Calu3 (cell line): ENCODE measurements around the gene EMD. TPM values are rescaled to one million over a fixed set of nuclear protein-coding genes. Genes with fewer than 3 reads are reported as not detected.

Experiments
- BruUV-seq: library from RNA; stranded (reverse); fragments of 400-500 nt; replicated peaks from 2 replicates; lab custom pipeline; 2021; lab: Mats Ljungman, UMichigan
- CTCF ChIA-PET: fragments of 300-600 bp; sonication (Branson Sonifier 250); formaldehyde crosslinking; loops from one replicate; lab custom pipeline; 2022; ENCODE audit warnings: antibody characterized with exemption; lab: Charles Lee
- DNase-seq: peaks from one replicate; pipeline ENCODE4 v3.0.0; 2022
- H3K27ac Mint-ChIP-seq: one replicate; pipeline ENCODE4 v1.8.0; 2022; ENCODE audit warnings: mixed read lengths; ENCODE audit not compliant: unreplicated experiment
- H3K27me3 Mint-ChIP-seq: one replicate; pipeline ENCODE4 v1.8.0; 2022; ENCODE audit warnings: mixed read lengths; ENCODE audit not compliant: unreplicated experiment
- H3K36me3 Mint-ChIP-seq: one replicate; pipeline ENCODE4 v1.8.0; 2022; ENCODE audit warnings: mild to moderate bottlenecking, moderate library complexity, mixed read lengths; ENCODE audit not compliant: insufficient read depth, unreplicated experiment
- H3K4me1 Mint-ChIP-seq: one replicate; pipeline ENCODE4 v1.8.0; 2022; ENCODE audit warnings: mild to moderate bottlenecking, low read depth, mixed read lengths; ENCODE audit not compliant: unreplicated experiment
- H3K4me3 Mint-ChIP-seq: one replicate; pipeline ENCODE4 v1.8.0; 2022; ENCODE audit warnings: mild to moderate bottlenecking, low read depth, moderate library complexity, mixed read lengths; ENCODE audit not compliant: unreplicated experiment
- H3K9me3 Mint-ChIP-seq: one replicate; pipeline ENCODE4 v1.8.0; 2022; ENCODE audit warnings: low read depth, mixed read lengths; ENCODE audit not compliant: unreplicated experiment
- CTCF ChIP-seq: fragments of 200-600 bp; IDR thresholded peaks from one replicate; pipeline ENCODE4 v1.8.0; 2022; ENCODE audit warnings: antibody characterized with exemption; ENCODE audit not compliant: unreplicated experiment
- intact Hi-C: fragments of 100-400 bp; cut with micrococcal nuclease; formaldehyde crosslinking; loops from one replicate; pipeline ENCODE4 v1.10.0; 2022; ENCODE audit not compliant: unreplicated experiment
- total RNA-seq: library from RNA; stranded (reverse); gene quantifications from 2 replicates; pipeline ENCODE4 v1.2.3, GENCODE V29; 2022

EMD gene
- total RNA-seq, 1 experiment from 2014 or later, result 75.1 TPM

GRCh38 chrX:154359362-154360154 lies 19.5 kb upstream of the EMD start:
- H3K27me3 Mint-ChIP-seq, result no peaks in the 10 kb centered on the region
- H3K27ac Mint-ChIP-seq, result no peak overlapping the region
- BruUV-seq, result TSS peak; percentile 12
- no peak overlapping the region for H3K4me3 Mint-ChIP-seq
- H3K4me1 Mint-ChIP-seq, result peaks cover 7% of the 10 kb centered on the region
- DNase-seq, result no peak
- CTCF ChIA-PET, result no interaction called here
- peaks cover 88% of the 10 kb centered on the region for H3K36me3 Mint-ChIP-seq
- intact Hi-C loops, result no loop called here
- no peak for TF ChIP-seq CTCF
- no peaks in the 10 kb centered on the region for H3K9me3 Mint-ChIP-seq

GRCh38 chrX:154360155-154360713 lies 18.9 kb upstream of the EMD start:
- CTCF ChIA-PET, result no interaction called here
- intact Hi-C loops, result no loop called here
- Mint-ChIP-seq H3K4me1 (peaks cover 7% of the 10 kb centered on the region), H3K36me3 (peaks cover 95% of the 10 kb centered on the region), H3K9me3 (no peaks in the 10 kb centered on the region), H3K4me3 (no peak overlapping the region), H3K27me3 (no peaks in the 10 kb centered on the region), H3K27ac (no peak overlapping the region)
- no peak for TF ChIP-seq CTCF
- no peak for DNase-seq
- BruUV-seq, result no TSS peak

- TSS peak; percentile 1 for BruUV-seq
- H3K4me3 Mint-ChIP-seq, result no peak overlapping the region
- intact Hi-C loops, result no loop called here
- H3K36me3 Mint-ChIP-seq, result peaks cover 99% of the 10 kb centered on the region
- no peak for TF ChIP-seq CTCF
- peaks cover 7% of the 10 kb centered on the region for H3K4me1 Mint-ChIP-seq
- no peaks in the 10 kb centered on the region for H3K9me3 Mint-ChIP-seq
- DNase-seq, result no peak
- no peaks in the 10 kb centered on the region for H3K27me3 Mint-ChIP-seq
- H3K27ac Mint-ChIP-seq, result no peak overlapping the region
- CTCF ChIA-PET, result interaction anchor here (1.0 kb wide), 1 partner anchor 11 kb away, joined by 5 read pairs; no protein-coding TSS in a partner anchor
Observed at GRCh38 chrX:154362085-154362742, 16.9 kb upstream of the EMD start.

GRCh38 chrX:154363706-154364439 lies 15.2 kb upstream of the EMD start:
- Mint-ChIP-seq H3K4me1 (peaks cover 12% of the 10 kb centered on the region), H3K27ac (no peak overlapping the region), H3K4me3 (no peak overlapping the region), H3K27me3 (no peaks in the 10 kb centered on the region), H3K9me3 (no peaks in the 10 kb centered on the region), H3K36me3 (peaks cover 99% of the 10 kb centered on the region)
- CTCF ChIA-PET, result no interaction called here
- no TSS peak for BruUV-seq
- DNase-seq, result no peak
- TF ChIP-seq CTCF, result no peak
- intact Hi-C loops, result no loop called here
